NCI-H345 treated with DMSO at 0.1 percent for 48 hours (cell line): ENCODE results near the gene CD99.
"Not testable (repeated sequence)": the region's sequence is repeated elsewhere in the genome, so short reads cannot be mapped to it uniquely, and the experiment has no call there.

Experiments
- DNase-seq: peaks from one replicate; lab custom pipeline; 2025; ENCODE audit not compliant: unreplicated experiment; lab: John Stamatoyannopoulos, UW

The CD99 gene

DNA sequence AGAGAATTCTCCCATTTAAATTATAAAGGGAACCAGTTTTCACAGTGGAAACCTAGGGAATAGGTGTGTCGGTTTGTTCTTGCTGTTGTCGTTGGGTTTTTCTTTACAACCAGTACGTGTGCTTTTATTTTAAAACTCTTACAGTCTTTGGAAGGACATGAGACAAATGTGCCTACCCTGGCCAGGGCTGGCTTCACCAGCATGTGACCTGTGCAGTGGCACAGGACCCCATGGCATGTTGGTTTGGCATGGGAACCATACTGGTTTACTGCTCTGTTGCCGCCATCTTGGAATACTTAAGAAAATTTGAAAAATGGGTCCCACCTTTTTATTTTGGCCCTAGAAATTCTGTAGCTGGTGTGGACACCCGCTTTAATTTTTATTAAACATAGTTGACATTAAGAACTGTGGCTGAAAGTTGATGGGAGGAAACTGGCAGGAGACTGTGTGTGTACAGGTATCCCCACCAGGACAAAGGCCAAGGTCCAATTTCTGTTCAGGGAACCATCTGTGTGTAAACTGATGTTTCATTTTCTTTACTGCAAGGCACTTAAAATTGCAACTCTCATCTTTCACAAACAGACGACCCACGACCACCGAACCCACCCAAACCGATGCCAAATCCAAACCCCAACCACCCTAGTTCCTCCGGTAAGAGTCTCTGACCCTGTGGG, 28.8 kb downstream of the CD99 start:
- no peak for DNase-seq

DNA sequence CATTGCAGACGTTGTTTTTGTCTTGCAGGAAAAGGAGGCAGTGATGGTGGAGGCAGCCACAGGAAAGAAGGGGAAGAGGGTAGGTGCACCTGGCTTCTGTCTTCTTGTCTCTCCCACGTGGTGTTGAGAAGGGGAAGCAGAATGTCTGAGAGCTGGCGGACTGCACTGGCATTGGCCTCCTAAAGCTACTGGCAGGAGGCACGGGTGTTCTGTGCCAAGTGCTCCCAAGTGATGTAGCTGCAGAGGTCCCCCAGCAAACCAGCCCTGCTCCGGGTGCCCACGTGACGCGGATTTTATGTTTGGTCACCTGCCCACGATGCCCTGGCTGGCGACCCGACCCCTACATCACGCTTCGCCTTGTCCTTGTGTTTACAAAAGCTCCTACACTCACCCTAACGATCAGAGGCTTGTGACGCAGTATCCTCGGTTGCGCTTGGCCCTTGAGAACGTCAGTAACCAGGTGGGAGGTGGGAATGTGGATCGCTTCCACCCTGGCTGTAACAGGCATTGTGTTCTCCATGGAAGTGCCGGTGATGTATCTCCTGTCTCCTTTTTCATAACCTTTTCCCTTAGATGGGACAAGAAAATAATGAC, 32.3 kb downstream of the CD99 start:
- DNase-seq = no peak

DNA sequence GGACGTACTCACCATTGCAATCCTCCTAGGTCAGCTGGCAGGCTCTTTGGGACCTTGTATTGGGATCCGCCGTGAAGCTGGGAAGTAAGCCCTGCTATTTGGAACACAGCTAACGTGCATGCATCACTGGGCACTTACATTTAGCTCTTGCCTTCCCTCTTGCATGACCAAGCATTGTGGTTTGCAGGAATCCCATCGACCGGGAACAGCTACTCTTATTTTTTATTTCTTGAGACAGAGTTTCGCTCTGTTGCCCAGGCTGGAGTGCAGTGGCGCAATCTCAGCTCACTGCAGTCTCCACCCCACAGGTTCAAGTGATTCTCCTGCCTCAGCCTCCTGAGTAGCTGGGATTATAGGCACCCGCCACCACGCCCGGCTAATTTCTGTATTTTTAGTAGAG, 36.2 kb downstream of the CD99 start:
- not testable (repeated sequence) for DNase-seq

DNA sequence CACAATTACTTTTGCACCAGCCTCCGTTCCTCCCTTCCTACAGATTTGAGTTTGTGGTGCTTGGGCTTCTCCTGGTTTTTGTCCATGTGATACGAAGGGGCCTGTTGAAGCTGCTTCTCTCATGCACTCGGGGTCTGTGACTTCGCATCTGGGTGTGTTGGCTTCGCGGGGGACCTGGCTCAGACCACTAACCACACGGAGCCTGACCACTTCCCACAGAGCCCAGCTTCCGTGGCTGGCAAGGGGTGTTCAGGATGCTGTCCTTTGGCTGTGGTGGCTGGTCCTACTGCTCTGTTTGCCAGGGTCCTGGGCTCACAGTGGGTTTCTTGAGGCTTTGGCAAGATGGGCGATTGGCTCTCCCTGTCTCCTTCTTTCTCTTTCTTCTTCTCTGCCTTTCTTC, 41.0 kb downstream of the CD99 start:
- no peak for DNase-seq

DNA sequence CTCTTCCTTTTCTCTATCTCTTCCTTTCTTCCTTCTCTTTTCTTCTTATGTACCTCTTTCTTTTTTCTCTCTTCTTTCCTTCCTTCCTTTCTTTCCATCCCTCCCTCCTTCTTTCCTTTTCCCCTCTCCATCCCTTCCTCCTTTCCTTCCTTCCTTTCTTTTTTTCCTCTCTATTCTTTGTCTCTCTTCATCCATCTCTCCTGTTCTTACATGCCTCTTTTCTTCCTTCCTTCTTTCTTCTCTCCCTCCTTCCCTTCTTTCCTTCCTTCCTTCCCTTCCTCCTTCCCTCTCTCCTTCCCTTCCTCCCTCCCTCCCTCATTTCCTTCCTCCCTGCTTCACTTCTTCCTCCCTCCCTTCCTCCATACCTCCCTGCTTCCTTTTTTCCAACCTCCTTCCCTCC, 41.6 kb downstream of the CD99 start:
- DNase-seq = no peak

DNA sequence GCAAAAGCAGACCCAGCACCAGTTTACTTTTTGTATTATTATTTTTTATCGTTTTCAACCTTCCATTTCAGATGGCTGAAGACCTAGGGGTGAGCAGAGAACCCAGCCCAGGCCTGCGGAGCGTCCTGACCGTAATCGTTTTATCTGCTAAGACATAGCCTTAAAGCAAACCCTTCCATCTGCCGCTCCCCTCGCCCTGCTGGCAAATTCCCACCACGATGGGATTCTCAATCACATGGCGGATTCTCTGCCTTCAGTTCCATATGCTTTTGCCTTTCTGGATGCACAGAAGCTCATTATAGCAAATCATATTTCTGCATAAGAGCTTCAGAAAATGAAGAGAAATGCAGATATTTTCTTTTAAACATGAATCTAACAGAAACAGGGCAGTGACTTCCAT, 42.2 kb downstream of the CD99 start:
- no peak for DNase-seq

DNA sequence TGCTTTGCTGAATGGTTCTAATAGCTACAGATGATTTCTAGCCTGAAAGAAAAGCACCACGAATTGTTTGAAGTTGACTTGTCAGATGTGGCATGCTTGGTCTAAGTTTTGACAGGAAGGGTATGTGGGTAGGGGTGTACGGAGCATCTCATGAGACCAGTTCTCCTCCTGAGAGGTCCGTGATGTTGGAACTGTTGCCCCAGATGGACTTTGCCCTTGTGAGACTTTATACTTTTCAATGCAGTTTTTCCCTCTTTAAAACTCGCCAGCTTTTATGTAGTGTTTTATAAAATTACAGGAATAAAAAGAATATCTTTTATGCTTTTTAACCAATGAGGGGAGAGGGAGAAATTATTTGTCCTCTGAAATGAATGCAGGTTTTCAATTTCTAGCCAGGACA, 44.2 kb downstream of the CD99 start:
- no peak for DNase-seq

DNA sequence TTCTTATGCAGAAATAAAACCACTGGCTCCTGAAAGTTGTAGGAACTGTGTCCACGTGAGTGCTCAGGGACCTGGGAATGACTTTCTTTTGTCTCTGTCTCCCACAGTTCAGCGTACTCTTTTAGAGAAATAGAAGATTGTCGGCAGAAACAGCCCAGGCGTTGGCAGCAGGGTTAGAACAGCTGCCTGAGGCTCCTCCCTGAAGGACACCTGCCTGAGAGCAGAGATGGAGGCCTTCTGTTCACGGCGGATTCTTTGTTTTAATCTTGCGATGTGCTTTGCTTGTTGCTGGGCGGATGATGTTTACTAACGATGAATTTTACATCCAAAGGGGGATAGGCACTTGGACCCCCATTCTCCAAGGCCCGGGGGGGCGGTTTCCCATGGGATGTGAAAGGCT, 49.6 kb downstream of the CD99 start:
- DNase-seq = no peak

DNA sequence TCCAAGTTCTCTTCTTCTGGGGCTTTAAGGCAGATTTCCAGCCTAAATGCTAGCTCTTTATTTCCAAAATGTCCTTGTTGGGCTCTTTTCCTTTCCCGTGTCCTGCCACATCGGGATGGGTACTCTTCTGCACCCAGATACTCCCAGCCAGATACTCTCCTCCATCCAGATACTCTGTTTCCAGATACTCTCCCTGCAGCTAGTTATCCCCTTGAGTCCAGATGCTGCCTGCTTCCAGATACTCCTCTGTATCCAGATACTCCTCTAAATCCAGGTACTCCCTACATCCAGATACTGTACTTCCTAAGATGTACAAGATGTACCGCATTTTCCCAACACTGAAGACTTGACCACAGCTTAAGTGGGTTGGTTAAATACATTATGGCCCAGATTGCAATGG, 50.3 kb downstream of the CD99 start:
- no peak for DNase-seq

DNA sequence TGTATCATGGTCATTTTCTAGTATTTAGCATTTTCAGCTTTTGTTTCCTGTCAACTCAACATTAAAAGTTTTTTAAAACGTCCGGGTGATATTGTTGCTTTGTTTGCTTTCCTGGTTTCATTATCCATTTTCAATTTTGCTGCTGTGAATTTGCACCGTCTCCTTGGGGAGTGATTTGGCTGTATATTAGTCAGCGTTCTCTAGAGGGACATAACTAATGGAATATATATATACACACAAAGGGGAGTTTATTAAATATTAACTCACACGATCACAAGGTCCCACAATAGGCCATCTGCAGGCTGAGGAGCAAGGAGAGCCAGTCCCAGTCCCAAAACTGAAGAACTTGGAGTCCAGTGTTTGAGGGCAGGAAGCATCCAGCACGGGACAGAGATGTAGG, 55.2 kb downstream of the CD99 start:
- DNase-seq = not testable (repeated sequence)

DNA sequence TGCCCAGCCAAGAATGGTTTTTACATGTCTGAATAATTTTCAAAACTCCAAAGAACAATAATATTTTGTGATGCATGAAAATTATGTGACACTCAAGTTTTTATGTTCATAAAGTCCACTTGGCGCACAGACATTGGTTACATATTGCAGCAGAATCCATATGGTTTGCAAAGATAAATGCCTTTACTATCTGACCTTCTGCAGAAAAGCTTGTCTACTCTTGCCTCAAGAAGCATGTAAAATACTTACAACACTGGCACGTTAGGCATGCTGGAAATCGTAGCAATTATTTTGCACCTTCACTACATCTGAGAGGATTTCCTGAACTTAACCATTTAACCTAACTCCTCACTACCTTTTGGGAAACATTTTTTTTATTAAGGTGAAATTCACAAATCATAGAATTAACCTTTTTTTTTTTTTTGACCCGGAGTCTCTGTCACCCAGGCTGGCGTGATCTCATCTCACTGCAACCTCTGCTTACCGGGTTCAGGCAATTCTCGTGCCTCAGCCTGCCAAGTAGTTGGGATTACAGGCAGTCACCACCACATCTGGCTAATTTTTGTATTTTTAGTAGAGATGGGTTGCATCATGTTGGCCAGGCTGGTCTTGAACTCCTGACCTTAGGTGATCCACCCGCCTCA, 57.2 kb downstream of the CD99 start:
- DNase-seq = no peak

DNA sequence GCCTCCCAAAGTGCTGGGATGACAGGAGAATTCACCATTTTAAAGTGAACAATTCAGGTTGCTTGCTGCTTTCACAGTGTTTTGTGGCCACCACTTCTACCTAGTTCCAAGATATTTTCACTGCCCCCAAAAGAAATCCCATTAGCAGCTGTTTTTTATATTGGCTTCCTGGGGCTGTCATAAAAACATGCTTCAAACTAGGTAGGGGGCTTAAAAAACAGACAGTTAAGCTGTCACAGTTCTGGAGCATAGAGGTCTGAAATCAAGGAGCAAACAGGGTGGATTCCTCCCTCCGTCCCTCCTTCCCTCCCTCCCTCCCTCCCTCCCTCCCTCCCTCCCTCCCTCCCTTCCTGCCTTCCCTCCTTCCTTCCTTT, 57.7 kb downstream of the CD99 start:
- DNase-seq = no peak

DNA sequence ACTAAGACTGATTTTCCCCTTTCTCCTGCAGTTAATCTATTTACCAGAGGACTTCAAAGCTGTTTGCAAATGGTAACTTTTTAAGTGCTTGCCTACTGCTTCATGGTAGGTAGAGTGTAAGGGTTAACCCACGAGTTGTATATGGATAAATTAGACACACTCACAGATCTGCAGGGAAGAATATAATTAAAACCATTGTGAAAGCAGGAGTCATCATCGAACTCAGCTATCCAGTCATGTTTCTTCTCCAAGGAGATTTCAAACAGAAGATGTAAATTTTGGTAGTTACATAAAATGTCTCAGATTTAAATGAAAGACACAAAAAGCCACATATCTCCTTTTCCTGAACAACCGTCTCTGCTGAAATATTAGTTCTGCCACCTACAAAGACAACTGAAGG, 60.2 kb downstream of the CD99 start:
- no peak for DNase-seq

DNA sequence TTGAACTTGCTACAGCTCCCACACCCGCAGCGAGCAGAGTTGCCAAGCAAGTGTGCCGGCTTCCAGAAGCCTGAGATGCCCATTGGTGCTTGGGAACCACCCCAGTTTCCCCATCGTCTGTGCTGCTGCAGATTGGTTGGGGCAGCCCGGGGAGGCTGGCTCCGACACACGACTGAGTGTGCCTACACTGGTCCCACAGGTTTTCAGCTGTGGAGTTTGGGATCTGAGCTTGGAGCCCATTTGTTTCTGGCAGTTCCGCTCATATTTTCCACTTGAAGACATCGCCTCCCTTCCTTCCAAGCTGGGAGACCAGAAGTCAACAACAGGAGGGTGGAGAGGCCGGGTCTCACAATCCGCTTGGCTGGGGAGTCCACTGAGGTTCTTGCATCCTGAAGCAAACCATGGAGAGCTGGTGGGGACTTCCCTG, 60.8 kb downstream of the CD99 start, which contains the start of gene XG:
Gene XG, plus strand, starts transcription at position 167 of the 427 bp plus-strand sequence. Its CDS starts 235 bp downstream, at position 402.
- not testable (repeated sequence) for DNase-seq

DNA sequence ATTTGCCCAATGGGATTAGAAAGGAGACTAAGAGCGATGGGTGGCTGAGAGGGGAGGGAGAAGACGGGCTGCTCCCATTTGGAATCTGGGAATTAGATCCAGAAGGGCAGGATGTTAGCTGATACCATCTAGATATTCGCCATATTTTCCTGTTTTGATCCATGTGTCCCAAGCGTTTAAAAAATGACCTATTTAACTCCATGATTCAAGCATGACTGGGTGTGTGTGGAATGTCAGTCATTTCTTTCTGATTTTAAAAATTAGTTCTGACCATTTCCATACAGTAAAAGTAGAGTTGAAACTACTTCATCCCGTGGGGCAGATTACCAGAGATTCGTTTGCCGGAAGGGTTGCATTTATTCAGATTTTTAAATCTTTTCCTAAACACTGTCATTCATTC, 61.3 kb downstream of the CD99 start:
- DNase-seq = not testable (repeated sequence)

DNA sequence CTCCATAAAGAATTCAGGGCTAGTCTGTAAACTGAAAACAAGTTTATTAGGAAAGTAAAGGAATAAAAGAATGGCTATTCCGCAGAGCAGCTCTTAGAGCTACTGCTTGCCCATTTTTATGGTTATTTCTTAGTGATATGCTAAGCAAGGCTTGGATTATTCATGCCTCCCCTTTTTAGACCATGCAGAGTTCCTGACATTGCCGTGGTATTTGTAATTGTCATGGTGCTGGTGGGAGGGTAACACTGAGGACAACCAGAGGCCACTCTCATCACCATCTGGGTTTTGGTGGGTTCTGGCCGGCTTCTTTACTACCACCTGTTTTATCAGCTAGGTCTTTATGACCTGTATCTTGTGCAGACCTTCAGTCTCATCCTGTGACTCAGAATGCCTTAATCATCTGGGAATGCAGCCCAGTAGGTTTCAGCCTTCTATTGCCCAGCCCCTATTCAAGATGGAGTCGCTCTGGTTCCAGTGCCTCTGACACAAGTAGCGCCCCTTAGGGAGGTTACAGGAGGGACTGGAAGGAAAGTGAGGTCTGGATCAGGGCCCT, 64.1 kb downstream of the CD99 start:
- DNase-seq = not testable (repeated sequence)

DNA sequence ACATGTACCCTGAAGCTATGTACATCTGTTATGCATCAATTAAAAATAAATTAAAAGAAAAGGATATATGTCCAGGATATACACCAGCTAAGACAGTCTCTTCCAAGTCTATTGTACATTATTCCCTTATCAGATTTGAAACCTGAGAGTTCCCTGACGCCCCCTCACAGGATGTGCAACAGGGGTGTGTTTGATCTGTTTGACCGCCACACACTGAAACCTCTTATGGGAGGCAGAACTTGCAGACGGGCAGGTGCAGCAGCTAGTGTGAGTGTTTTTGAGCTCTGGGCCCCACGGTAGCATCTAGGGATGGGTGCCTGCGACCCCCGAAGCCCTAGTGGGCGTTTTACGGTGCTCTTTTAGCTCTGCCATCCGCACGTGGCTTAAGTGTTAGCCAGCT, 65.5 kb downstream of the CD99 start:
- DNase-seq = no peak

DNA sequence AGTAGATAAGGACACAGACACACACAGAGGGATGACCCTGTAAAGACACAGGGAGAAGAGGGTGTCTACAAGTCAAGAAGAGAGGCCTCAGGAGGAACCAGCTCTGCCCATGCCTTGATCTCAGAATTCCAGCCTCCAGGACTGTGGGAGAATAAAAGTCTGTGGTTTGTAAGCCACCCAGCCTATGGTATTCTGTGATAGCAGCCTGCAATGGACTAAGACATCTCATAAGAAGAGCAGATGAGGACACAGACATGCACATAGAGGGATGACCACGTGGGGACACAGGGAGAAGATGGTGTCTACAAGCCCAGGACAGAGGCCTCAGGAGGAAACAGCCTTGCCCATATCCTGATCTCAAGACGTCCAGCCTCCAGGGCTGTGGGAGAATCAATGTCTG, 70.2 kb downstream of the CD99 start:
- DNase-seq = no peak

DNA sequence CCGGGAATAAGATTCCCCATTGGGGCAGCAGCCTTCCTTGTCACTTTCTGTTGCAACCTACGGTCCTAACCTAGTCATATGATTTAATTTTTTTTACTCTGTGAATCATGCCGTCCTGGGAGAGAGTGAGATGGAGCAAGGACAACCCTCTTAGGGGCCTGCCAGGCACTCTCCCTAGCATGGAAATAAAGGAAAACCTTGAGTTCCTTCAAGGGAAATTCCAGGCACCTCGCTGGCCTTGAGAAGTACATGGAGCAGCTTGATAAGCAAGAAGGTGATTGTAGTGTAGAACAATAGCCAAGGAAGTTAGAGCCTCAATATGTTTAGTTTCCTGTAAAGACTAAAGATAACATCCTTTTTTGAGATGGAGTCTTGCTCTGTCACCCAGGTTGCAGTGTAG, 71.6 kb downstream of the CD99 start:
- not testable (repeated sequence) for DNase-seq

DNA sequence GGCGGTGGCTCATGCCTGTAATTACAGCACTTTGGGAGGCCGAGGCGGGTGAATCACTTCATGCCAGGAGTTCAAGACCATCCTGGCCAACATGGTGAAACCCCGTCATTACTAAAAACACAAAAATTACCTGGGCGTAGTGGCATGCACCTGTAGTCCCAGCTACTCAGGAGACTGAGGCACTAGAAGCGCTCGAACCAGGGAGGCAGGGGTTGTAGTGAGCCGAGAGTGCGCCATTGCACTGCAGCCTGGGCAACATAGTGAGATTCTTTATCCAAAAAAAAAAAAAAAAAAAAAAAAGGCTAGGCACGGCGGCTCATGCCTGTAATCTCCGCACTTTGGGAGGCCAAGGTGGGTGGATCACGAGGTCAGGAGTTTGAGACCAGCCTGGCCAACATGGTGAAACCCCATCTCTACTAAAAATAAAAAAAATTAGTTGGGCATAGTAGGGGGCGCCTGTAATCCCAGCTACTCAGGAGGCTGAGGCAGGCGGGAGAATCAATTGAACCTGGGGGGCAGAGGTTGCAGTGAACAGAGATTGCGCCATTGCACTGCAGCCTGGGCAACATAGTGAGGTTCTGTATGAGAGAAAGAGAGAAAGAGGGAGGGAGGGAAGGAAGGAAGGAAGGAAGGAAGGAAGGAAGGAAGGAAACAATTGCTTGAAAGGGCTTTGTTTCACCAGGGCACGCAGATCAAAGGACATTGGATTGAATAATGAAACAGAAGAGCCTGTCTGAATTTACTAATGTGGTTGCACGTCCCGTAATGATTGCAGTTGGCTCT, 73.9 kb downstream of the CD99 start:
- not testable (repeated sequence) for DNase-seq

DNA sequence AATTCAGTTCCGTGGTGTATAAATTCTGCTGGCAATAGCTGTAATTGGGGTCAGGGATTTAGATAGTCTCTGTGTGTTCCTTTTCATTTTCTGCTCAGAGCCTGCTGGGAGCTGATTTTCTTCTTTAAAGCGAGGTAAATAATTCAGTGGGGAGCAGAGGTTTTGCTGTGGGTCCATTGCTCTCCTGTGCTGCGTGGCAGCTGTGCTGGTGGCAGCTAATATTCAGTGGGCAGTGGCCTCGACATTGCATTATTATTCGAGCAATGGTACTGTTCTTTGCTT, 74.4 kb downstream of the CD99 start:
- DNase-seq = no peak

DNA sequence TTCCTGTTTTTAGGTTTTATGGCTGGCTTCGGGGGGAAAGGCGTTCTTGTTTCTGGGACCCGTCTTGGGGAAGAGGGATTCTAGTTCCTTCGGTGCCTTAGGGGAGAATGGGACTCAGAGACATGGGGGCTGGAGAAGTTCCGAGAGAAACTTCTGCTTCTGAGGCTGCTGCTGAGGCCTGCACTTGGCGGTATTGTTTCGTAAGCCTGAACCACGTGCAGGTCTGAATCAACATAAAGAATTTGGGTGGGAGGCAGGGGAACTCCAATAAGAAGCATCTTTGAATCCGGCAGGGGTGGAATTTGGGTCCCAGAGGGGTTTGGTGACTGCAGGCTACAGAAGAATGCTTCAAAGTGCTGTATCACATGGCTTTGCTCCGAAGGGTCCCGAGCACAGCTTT, 75.8 kb downstream of the CD99 start:
- DNase-seq = no peak
